ENCODE data around the gene NR3C2.
"Not testable (repeated sequence)": the region's sequence is repeated elsewhere in the genome, so short reads cannot be mapped to it uniquely, and the experiment has no call there.

Gene NR3C2

DNA sequence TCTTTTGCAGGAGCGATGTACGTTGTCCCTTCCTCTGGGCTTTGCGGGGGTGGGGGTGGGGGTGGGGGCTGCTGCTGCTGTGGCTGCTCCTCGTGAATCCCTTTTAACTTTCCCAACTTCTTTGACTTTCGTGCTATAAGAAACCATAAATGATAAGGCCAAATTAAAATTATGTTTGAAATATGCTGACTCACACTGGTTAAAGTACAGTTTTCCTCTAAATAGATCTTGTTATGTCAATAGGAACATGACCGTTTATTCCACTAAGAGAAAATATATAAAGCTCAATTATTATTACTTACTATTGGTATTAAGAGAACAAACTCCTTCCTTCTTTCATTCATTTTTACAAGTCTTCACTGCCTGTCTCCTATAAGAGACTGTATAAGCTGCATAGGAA lies 287.4 kb downstream of the NR3C2 start:
- no peak for DNase-seq

DNA sequence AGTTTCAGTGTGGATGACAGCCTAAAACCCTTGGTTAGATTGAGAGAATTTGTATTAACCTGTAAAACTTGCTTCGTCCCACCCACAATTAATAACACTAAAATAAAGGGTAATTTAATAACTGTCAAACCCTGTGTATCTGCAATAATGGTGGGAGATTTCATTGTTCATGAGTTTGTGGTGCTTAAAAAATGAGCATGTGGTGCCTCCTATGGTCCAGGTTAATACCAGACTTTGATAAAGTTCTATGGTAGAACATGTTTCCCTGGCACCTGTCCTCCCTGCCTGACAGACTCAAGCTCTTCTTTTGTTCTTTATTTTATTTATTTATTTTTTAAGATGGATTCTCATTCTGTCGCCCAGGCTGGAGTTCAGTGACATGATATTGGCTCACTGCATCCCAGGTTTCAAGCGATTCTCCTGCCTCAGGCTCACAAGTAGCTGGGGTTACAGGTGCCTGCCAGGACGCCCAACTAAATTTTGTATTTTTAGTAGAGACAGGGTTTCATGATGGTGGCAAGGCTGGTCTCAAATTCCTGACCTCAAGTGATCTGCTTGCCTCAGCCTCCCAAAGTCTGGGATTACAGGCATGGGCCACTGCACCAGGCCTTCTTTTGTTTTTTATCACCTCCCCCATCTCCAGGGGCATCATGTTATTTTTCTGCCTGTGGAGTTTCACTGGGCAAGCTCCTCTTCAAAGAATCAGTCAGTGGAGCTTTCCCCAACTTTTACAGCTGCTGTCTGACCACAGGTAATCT lies 289.2 kb downstream of the NR3C2 start:
- DNase-seq, result no peak

DNA sequence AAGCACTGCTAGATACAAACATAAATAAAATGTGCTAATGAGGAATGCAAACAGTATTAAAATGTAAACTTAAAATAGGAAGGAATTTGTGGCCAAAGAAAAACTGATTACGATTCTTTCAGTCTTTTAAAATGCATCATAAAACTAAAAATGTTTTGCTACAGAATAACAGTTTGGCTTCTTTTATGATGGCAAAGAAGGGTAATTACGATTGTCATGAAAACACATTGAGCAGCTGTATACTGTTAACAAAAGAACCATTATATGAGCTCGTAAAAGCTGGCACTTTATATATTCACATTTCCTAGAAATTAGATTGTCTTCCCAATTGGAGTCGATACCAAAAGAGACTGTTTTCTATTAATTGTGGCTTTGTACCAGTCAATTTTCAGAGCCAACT lies 290.4 kb downstream of the NR3C2 start:
- no peak for DNase-seq

DNA sequence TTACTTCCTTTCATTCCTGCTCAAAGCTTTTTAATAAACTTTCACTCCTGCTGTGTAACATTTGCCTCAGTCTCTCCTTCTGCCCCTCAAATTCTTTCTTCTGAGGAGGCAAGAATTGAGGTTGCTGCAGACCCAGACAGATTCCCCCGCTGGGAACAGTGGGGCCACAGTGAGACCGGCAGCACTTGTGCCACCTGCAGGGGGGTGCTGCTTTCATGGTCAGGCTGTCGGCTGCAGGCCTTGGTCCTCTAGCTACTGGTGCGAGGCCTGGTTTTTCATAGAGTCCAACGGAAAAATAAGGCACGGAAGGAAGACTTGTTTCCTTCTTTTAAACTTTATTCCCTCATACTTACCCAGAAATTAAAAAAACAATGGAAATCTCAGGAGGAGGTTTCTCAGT lies 296.7 kb downstream of the NR3C2 start:
- DNase-seq, result no peak

DNA sequence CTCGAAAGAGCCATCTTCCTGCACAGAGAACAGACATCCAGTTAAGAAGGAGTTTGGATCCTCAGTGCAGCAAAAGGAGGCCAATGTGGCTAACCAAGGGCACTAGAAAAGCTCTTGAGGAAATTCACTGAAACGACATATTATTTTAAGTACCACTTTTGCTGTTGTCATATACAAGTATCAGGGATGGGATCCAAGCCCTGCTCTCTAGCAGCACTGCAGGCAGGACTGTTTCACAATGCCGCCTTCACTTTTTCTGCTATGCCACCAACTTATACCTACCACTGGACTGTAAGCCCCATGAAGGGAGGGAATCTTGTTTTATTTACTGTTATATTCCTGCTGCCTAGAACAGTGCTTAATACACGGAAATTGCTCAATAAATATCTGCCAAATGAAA lies 299.0 kb downstream of the NR3C2 start:
- no peak for DNase-seq

DNA sequence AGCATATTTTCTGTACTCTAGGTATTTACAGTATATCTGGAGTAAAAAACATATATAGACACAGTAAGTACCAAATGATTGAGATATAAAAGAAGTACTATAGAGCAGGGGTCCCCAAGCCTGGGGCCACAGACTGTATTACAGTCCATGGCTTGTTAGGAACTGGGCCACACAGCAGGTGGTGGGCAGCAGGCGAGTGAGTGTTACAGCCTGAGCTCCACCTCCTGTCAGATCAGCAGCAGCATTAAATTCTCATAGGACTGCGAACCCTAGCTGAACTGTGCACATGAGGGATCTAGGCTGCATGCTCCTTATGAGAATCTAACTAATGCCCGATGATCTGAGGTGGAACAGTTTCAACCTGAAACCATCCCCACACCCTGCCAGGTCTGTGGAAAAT lies 300.7 kb downstream of the NR3C2 start:
- no peak for DNase-seq

DNA sequence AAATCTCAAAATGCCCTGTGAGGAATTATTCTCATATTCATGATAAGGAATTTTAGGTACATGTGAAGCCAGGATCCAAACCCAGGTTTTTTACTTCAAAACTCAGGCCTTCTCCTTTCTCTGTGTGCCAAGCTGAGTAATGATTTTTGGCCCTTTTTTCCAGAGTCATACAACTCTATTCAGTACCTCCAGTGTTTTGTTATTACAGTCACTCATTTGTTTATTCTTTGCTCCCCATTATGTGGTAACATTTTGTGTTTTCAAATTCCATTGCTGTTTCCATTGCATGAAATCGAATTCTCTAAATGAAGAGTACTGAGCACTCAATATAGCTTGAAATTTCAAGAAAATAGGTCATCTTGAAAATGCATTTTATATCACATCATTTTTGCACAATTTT lies 315.4 kb downstream of the NR3C2 start:
- no peak for DNase-seq

DNA sequence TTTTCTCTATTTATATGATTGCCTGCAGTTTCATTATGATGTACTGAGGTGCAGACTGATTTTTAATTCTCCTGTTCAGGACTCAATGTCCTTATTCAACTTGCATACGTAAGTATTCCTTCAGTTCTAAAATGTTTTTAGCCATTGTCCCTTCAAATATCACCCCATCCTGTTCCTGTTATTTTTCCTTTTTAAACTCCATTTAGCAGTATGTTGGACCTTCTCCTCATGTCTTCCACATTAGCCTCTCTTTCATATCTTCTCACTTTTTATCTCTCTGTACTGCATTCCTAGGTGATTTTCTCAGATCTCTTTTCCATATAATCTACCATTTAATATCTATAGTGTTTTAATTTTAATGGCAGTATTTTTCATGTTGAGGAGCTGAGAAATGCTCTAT lies 317.7 kb downstream of the NR3C2 start:
- DNase-seq, result no peak

DNA sequence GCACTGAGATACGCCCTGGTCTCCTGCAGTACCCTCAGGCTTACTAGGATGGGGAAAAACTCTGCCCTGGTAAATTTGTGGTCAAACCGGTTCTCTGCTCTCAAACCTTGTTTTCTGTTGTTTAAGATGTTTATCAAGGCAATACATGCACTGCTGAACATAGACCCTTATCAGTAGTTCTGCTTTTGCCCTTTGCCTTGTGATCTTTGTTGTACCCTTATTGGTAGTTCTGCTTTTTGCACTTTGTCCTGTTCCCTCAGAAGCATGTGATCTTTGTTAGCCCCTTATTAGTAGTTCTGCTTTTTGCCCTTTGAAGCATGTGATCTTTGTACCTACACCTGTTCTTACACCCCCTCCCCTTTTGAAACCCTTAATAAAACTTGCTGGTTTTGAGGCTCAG lies 319.1 kb downstream of the NR3C2 start:
- DNase-seq, result not testable (repeated sequence)

DNA sequence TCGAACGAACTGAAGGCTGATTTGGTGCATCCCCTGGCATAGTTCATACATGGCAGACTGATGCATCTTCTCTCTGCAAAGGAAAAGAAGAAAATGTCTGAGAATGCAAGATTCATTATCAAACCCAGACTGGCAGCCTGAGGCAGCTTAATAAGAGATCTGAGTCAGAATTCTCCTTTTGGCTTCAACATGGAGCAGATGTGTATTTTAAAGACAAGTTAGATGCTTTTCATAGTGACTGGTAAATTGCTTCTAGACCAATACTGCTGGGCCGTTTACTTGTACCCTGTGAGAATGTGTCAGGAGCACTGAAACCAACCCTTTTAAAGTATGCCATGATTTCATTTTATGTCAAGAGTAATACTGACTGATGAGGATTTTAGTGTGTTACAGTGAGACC lies 322.0 kb downstream of the NR3C2 start:
- no peak for DNase-seq

DNA sequence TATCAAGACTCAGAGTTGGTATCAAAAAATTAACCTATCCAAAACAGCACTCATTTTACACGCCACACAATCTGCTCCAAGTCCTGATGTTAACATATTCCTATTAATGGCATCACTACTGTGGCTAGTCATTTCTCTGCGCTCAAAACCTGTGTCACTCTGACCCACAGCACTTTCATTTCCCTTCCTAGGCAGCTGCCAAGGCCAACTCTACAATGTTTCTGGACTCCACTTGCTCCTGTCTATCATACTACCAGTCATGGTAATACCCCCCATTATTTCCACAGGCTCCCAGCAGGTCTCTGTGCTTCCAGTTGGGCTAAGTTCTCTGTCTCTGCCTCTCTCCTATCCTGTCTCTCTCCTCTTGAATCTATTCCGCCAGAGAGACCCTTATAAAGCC lies 323.6 kb downstream of the NR3C2 start:
- no peak for DNase-seq

DNA sequence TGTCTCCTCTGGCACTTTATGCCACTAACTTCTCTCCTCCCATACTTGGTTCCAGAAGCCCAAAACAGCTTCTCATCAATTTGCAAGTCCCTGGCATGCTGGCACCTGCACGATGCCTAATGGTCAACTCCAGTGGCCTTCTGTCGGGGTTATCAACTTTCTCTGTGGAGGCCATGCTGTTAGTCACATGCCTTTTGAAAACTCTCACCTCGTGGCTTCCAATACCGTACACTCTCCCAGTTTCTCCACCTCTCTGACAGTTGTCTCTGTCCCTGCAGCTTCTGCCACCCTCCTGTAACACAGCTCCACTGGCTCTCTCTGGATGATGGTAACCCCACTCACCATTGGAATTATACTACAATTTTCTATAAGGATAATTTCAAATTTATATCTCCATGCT lies 324.0 kb downstream of the NR3C2 start:
- DNase-seq, result no peak

DNA sequence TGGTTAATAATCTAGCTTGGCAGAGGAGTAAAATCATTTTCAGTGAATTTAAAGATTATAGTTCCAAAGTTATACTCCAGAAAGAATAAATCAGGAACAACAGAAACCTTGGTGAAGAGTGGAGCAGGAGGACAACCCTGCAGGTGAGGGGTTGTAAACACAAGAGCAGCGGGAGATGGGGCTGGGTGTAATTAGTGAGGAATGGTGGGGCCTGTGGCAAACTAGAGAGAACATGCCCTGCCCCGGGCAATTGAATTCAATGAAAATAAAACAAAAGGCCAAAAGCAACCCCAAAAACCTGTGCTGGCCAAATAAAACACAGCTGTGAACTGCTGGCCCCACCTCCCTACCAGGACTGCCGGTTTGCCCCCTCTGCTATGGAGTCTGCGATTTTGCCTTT lies 325.2 kb downstream of the NR3C2 start:
- DNase-seq, result no peak

DNA sequence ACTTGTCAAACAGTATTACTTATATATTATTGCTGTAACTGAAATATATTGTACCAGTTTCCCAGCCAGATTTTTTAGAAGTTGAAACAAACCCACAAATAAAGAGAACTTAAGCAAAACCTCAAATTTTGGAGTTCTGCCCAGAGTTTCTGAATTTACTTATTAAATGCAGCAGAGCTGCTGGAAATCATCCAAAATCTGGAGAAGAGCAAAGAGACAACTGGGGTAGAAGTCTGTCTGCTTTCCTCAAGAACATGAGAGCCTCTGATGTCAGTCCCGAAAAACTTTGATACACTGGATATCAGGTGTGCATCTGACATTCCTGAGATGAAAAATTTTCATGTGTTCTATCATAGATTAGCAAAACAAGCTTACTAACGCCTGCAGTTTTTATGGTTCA lies 325.9 kb downstream of the NR3C2 start:
- DNase-seq, result no peak

DNA sequence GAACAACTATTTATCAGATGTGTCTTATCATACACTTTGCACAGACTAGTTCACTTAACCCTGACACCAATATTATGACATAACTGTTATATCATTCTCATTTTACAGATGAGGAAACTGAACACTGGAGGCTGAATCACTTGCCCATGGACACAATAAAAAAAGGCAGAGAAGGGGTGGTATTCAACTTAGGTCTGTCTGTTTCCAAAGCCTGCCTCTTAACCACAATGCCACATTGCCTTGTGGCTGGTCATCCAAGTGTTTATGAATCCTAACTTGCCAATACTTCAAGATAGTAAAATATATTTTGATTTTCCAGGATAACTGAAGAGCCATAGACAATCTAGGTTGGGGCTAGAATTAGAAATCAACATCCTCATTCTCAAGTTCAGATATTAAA lies 327.8 kb downstream of the NR3C2 start:
- no peak for DNase-seq

DNA sequence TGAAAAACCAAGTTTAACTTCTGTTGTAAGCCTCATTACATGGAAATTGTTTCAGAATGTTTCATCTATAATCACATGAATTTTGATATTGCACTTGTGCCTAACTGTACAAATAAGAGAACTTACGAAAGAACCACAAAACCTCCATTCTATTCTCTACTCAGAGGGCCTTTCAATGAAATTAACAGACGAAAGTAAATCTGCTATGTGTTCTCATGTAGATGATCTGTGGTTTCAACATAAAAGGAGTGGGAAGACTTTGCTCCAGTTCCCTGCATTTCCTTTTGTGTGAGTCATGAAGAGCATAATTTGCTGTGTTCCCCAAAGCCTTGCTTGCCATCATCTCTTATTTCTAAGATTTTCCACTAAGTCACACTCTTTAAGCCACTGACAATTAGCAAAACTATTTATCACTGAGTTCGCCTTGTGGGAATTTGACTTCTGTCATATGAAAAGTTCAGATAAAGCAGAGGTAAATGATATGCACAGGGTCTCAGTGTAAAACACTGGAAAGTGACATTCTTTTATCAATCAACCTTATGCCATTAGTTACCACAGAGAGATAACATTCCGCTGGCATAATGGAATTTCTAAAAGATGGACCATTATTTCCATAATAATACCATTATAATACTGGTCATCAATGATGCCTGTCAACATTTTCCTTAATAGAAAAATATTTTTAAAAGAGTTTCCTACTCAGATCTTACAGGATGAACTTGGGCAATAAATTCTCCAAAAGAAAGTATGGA lies 329.8 kb downstream of the NR3C2 start:
- DNase-seq, result no peak

DNA sequence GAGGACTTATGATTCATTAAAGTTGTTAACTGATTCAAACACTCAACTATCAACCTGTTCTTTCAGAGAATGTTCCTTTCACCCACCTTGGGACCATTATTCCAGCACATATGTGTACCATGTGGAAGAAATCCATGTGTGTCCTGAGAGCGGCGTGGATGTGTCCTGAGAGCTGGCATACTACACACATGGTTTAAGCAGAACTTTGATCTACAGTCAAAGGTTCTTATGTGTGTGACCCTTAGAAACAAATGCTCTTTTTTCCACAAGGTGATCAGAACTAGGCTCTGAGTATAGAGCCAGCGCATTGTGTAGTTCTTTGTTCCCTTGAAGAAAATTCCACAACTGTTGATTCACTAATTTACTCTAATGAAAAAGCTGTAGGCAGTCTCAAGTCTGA lies 332.0 kb downstream of the NR3C2 start:
- no peak for DNase-seq

DNA sequence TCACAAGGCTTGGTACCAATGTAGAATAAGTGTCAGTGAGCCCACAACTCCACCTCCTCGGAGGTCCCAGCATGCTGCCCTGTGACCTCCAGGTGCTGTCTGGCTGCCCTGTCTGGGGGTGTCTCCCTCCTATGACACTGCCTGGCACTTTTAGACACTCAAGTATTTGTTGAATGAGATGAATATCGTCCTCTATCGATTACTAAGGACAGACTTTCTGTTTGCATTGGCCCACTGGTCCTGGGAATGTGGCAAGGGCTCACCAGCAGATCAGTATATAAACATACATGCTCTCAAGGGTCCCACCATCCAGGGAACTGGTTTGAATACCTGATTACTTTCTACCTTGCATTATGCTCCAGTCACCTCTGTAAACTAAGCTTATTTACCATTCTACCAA lies 333.0 kb downstream of the NR3C2 start:
- no peak for DNase-seq

DNA sequence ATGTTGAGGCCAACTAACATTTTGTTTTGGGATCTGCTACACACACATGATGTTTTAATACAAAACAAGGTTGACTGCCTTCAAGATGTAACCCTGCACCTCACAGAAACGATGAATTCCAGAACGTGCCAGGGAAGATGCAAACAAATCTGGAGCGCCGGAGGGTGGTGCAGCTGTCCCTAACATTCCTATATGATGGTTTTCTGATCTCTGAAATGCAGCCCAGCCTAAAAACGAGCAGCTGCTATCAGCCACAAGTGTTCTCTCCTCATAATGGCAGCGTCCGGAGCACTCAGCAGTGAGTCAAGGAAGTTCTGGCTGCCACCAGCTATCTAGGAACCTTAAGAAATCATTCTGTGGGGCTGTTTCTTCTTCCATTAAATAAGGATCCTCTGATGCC lies 333.4 kb downstream of the NR3C2 start:
- DNase-seq, result no peak

DNA sequence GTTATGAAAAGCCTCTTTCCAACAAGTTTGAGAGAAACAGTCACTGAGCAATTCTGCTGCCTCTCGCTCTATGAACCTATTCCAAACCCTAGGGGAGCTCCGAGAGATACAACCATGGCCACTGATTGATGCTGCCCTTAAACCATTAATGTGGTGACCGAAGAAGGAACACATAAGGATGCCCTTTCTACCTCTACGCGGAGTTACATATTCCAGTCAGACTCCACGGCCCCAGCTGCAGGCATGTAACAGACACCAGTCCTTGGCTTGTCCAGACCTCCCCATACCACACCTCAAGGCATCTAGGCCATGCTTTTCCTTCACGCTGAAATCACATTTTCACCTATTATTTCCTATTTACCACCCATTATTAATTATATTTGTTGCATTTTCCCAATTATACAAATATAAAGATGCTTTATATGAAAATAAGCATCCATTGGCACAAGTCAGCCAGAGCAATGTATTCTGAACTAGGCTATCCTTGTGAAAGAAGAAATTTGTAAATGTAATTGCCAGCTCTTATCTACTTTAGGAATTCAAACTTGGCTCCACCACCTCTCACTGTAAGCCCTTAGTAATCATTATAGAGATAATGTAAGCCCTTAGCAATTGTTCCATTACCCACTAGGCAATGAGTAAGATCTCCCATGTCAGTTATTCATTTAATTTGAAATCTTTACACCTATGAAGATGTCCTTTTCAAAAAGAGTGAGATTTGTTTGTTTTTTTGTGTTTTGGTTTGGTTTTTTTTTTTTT lies 338.4 kb downstream of the NR3C2 start:
- DNase-seq, result no peak

DNA sequence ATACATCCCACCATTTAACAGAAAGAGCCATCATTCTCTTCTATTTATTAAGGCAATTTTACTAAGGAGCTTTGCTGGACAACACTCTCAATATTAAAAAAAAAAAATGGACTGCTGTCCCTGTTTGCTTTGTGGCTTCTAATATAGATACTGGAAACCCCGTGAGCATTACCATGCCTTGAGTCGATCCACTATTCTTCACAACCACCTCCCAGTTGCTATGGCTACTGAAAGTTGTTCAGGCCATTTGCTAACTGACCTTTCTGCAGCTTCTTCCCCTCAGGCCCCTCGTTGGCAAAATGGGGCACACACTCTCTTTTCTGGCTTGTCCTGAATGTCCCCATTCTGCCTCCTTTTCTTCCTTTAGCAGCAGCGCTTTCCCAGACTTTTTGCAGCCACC lies 340.4 kb downstream of the NR3C2 start:
- DNase-seq, result no peak

DNA sequence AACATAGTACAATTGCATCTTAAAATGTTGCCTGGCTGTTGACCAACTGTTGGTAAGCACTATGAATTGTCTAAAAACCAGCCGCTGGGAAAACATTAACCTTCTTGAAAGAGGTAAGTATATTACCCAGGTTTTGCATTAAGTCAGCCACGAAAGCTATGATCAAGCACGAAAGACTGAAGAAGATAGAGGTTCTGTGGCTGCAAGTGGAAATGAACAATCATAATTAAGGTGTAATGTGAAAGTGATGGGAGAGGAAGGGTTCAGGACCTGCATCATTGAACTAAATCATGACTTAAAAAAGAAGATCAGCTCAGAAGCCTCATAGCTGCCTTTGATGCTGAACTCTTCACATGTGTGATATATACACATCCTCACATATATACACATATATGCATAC lies 341.0 kb downstream of the NR3C2 start:
- no peak for DNase-seq

DNA sequence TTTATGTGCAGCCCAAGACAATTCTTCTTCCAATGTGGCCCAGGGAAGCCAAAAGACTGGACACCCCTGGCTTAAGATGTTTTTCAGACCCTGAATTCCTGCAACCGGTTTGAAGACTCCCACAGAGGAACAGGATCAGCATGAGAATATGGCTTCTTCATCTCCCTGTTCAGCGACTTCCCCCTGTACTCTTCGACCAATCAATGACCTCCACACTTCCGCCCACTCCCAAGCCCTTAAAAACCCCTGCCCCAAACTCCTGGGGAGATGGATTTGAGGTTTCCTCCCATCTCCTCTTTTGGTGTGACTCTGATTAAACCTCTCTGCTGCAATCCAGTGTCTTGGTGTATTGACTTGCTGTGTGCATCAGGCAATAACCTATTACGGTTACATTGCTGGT lies 344.4 kb downstream of the NR3C2 start:
- DNase-seq, result no peak

DNA sequence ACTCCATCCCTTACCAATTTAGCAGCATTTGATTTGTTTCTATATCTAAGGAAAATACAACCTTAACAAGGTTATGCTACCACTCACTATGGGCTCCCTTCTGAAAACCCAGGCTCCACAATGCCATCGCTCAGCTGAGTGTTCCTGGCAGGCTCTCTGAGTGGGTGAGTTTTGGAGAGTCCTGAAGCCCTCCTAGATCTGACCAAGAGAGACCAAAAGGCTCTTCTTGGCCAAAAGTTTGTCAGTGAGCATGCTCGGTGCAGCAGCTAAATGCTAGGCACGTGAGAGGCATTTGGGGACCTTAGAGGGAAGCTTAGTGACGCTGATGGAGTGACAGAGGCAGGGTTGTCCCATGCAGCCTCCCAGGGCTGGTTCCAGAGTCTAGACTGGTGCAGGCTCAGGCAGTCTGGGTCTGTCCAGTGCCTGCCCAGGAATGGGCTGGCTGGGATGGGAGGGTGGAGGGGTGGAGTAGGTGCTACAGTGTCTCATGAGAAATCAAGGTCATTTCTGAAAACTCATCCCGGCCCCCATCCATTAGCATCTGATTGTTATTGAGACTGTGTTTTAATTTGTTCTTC lies 346.8 kb downstream of the NR3C2 start:
- DNase-seq, result no peak

Measured in activated effector memory CD4-positive, alpha-beta T cell treated with Interleukin-2 at 50 U/mL for 16 hours (primary cell).